ENCODE measurements around the gene ARFGAP1.

DNA sequence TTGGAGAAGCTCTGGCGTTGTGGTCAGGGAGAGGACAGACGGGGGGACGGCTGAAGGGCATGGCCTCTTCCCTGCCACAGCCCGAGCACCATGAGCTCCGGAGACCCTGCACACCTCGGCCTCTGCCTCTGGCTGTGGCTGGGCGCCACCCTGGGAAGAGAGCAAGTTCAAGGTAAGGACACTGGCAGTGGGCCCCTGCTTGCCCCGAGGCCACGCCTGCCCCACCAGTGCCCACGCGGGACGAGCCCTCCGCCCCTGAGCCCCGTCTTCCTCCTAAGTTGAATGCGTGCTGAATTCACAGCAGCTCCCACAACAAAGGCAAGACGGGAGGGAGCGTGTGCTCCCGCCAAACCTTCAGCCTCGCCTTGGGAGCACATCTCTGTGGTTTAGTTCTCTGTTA is 22.4 kb downstream of the ARFGAP1 start:
- no peak for TF ChIP-seq EZH2 (IDR thresholded peaks at IDR 0.05)
- TF ChIP-seq POLR2AphosphoS5 (IDR thresholded peaks at IDR 0.05; ENCODE audit: borderline replicate concordance, low read depth, low read length) = no peak
- no peak for TF ChIP-seq FOXP2 (optimal IDR thresholded peaks at IDR 0.05; ENCODE audit: control extremely low read depth, extremely low read length, insufficient read depth)
